GM15510 (cell line): ENCODE results near the gene PON2.

Experiments
- POLR2A ChIP-seq: IDR thresholded peaks from 3 replicates; pipeline ENCODE4 v1.6.1; 2011; ENCODE audit warnings: borderline replicate concordance; ENCODE audit not compliant: insufficient read length; ENCODE audit errors: extremely low read depth

The PON2 gene

GRCh38 chr7:95398155-95398940 is 36.5 kb downstream of the PON2 start:
- no peak for TF ChIP-seq POLR2A

GRCh38 chr7:95397381-95397780 is 37.4 kb downstream of the PON2 start:
- TF ChIP-seq POLR2A, result no peak

GRCh38 chr7:95396136-95397032 is 38.4 kb downstream of the PON2 start, which contains the start of gene PON3:
Gene PON3 (minus strand): TSS chr7:95396375. CDS start chr7:95396350, 25 bp downstream.
- no peak for TF ChIP-seq POLR2A

DNA sequence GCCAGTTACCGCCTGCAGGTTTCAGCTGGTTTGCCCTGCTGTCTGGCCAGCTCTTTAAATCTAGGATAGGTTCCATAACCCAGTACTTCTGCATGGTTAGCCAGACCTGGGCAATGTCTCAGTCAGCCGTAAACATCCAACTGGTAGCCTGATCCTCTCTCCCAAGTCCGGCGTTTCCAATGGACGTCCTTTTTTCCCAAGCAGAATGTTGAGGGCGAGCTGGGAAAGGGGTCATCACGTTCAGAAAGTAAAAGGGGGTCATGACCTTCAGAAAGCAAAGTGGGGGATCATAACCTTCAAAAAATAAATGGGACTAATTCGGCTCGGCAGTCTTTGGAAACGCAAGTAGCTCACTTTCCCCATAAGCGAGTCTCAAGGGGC is 39.1 kb downstream of the PON2 start:
- no peak for TF ChIP-seq POLR2A

DNA sequence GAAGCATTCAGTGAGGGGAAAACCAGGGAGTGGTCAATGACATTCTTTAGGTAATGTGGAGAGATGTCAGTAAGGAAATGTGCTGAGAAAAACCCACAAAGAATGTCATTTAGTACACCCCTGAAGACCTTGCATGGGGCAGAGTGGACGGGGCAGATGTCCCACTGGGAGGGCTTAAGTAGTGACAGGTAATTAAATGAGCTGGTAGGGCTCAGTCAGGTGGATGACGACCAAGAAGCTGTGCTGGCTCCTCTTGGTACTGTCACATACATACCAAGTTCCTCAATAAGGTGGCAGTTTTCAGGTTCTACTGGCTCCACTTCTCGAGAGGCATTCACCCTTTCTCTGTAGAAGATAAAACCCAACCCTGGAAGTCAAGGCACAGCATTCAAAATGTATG is 40.5 kb downstream of the PON2 start:
- no peak for TF ChIP-seq POLR2A

- TF ChIP-seq POLR2A, result no peak
These were observed 43.1 kb downstream of the PON2 start for GRCh38 chr7:95391761-95392160.

- TF ChIP-seq POLR2A, result no peak
These were observed 45.3 kb downstream of the PON2 start for GRCh38 chr7:95389516-95389915.

- TF ChIP-seq POLR2A, result no peak
These were observed 58.0 kb downstream of the PON2 start for GRCh38 chr7:95376632-95377400.

DNA sequence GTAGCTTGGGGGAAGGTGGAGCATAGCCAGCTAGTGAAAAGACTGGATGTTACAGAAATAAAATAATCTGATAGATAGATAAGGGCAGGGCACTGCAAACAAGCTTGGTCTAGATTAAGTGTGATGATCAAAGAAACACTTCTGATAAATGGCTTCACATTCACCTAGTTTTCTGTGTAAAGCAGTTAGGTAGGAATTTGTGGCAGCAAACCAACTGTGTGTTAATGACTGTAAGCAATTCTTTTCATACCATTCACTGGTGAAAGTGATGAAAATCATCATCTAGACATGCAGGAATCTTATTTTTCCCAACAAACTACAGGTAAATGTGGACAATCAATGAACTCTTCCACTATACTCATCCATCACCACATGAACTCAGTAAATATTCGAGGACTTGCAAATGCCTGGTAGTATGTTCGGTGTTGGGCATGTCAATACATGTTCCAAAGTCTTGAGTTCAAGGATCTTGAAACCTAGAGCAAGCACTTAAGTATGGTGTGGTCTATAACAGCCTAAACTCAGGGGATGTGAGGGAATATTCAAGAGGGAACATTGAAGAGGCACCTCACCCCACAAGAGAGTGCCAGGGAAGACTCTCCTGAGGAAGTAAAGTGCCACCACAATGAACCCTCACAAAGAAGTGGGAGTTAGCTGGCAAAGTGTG is 59.1 kb downstream of the PON2 start:
- no peak for TF ChIP-seq POLR2A

GRCh38 chr7:95373323-95373722 is 61.5 kb downstream of the PON2 start:
- TF ChIP-seq POLR2A, result no peak

DNA sequence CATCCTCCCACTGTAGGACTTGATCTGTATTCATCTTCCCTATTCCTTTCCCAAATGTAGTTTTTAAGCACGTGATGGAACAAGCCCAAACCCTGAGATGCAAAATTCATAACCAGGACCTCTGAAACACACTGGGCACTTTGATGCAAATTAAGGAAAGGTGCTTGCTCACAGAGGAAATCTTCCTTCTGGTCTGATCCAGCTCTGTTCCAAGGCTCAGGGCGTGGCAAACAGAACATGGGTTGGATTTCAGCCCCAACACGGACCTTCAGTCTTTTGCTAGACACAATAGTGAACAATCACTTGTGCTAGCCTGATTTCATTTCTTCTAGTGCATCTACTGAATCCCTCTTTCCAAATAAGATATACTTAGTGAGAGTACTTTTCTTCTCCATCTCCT is 66.6 kb downstream of the PON2 start:
- TF ChIP-seq POLR2A, result no peak

- TF ChIP-seq POLR2A, result no peak
These were observed 67.2 kb downstream of the PON2 start for GRCh38 chr7:95367606-95368005.

DNA sequence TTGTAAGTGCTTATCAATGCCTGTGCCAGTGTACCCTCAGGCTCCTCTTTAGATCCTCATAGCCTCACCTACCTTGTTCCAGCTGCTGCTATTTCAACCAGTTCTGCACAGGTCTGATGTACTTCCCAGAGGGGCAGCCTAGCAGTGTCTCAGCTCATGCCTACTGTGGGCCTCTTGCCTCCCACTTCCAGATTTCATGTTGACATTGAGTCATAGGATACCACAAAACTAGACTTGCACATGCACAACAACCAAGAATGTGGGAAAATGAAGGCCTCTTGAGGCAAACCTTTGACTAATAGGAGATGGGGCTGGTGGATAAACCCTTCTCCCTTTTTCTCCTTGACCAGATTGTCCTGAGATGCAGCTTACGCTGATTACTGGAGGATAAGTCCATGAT is 69.7 kb downstream of the PON2 start:
- no peak for TF ChIP-seq POLR2A

DNA sequence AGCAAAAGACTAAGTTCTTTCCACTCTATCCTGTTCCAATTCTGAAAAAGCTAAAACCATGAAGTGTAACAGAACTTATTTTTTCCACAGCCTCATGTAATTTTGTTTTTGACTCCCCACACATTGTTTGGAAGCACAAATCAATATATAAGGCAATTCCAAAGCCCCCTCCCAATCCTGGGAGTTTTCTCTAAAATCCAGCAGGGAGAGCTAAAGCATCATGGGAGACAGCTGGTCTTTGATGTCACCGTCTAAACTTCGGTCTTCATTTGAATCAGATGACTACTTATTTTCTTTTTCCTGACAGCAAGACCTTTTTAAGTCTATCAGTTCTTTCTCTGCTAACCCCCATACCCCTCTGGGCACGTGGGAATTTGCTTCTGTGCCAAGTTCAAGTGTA is 77.2 kb downstream of the PON2 start:
- TF ChIP-seq POLR2A, result no peak
